Fibroblast of lung (primary cell): Measurements from ENCODE around the gene SESN1.

Experiments used
- EZH2 ChIP-seq: IDR thresholded peaks from 2 replicates; pipeline ENCODE4 v1.5.1; 2012; ENCODE audit warnings: low read length, control low read depth, mild to moderate bottlenecking; ENCODE audit errors: missing control alignments
- TF ChIP-seq, protein P1 (sequence below), 2 donors: IDR thresholded peaks in 1 of 2; conservative IDR thresholded peaks in 1 of 2; 1 replicate in 1 of 2; 2 replicates in 1 of 2; pipeline ENCODE4 v1.5.1; 2011 to 2012; ENCODE audit warnings: low read length in 2 of 2, control low read depth in 1 of 2, inconsistent platforms in 1 of 2, low read depth in 1 of 2, mild to moderate bottlenecking in 1 of 2

DNA sequence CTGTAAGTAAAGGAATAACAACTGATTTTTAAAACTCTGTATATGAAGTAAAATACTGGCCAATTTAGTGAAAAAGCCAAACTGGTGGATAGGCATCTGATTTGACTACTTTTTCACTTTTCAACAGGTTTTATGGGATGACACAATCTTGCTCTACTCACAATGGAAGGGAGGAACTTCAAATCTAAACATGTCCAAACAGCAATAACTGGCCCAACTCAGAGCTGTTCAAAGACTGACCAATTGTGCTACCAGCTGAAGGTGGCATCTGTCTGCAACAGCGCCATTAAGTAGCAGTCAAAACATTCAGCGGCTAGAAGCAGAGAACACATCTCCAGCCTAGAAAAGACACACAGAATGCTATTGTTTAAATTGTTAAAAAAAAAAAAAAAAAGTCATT lies 44.6 kb downstream of the SESN1 start:
- TF ChIP-seq, protein P1, sequence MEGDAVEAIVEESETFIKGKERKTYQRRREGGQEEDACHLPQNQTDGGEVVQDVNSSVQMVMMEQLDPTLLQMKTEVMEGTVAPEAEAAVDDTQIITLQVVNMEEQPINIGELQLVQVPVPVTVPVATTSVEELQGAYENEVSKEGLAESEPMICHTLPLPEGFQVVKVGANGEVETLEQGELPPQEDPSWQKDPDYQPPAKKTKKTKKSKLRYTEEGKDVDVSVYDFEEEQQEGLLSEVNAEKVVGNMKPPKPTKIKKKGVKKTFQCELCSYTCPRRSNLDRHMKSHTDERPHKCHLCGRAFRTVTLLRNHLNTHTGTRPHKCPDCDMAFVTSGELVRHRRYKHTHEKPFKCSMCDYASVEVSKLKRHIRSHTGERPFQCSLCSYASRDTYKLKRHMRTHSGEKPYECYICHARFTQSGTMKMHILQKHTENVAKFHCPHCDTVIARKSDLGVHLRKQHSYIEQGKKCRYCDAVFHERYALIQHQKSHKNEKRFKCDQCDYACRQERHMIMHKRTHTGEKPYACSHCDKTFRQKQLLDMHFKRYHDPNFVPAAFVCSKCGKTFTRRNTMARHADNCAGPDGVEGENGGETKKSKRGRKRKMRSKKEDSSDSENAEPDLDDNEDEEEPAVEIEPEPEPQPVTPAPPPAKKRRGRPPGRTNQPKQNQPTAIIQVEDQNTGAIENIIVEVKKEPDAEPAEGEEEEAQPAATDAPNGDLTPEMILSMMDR (conservative IDR thresholded peaks at IDR 0.05 in 1 of 2, IDR thresholded peaks at IDR 0.05 in 1 of 2; ENCODE audit: low read depth in 1 of 2, low read length in 2 of 2): no peak
- TF ChIP-seq EZH2: no peak
